ENCODE results near the gene PAPSS1. TPM values are rescaled to one million over a fixed set of nuclear protein-coding genes. Genes with fewer than 3 reads are reported as not detected.

PAPSS1 gene
- total and polyA plus RNA-seq, 9 of the 15 experiments (the other 6 are each of a cell fraction or from before 2014, with no cell fraction given), result 21.1 to 53.9 (median 41.9) TPM

DNA sequence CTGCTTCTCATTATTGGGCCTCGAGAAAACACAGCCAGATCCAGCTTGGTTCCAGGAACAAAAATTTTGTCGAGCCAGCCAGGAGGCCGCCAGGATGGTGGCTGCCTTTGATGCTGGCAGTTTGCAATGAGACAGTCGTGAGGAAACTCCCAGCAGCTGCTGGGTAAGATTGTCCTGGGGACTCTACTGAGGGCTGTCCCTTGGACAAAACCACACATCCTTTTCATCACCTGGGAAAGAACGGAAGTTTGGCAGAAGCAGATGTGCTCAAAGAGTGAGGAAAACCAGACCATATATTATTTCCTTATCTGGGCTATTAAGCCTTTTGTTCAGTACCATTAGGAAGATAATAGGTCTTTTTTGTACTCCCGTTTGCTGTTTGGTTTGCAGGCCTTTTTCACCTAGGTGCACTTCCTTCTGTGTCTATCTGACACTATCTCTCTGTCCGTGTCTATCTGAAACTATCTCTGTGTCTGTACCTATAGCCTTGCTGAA, 13.4 kb upstream of the PAPSS1 start (continued):
- TF ChIP-seq ZBED1 (IDR thresholded peaks at IDR 0.05) (no peak), NFXL1 (CRISPR knock-in tag; IDR thresholded peaks at IDR 0.05) (no peak), RHOXF2B (CRISPR knock-in tag; conservative IDR thresholded peaks at IDR 0.05) (no peak), ZNF165 (CRISPR knock-in tag; IDR thresholded peaks at IDR 0.05; ENCODE audit: borderline replicate concordance) (no peak)
- TF ChIP-seq, protein P1, sequence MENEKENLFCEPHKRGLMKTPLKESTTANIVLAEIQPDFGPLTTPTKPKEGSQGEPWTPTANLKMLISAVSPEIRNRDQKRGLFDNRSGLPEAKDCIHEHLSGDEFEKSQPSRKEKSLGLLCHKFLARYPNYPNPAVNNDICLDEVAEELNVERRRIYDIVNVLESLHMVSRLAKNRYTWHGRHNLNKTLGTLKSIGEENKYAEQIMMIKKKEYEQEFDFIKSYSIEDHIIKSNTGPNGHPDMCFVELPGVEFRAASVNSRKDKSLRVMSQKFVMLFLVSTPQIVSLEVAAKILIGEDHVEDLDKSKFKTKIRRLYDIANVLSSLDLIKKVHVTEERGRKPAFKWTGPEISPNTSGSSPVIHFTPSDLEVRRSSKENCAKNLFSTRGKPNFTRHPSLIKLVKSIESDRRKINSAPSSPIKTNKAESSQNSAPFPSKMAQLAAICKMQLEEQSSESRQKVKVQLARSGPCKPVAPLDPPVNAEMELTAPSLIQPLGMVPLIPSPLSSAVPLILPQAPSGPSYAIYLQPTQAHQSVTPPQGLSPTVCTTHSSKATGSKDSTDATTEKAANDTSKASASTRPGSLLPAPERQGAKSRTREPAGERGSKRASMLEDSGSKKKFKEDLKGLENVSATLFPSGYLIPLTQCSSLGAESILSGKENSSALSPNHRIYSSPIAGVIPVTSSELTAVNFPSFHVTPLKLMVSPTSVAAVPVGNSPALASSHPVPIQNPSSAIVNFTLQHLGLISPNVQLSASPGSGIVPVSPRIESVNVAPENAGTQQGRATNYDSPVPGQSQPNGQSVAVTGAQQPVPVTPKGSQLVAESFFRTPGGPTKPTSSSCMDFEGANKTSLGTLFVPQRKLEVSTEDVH (IDR thresholded peaks at IDR 0.05; ENCODE audit: low read depth, partially characterized antibody), result no peak
- TF ChIP-seq, protein P2, sequence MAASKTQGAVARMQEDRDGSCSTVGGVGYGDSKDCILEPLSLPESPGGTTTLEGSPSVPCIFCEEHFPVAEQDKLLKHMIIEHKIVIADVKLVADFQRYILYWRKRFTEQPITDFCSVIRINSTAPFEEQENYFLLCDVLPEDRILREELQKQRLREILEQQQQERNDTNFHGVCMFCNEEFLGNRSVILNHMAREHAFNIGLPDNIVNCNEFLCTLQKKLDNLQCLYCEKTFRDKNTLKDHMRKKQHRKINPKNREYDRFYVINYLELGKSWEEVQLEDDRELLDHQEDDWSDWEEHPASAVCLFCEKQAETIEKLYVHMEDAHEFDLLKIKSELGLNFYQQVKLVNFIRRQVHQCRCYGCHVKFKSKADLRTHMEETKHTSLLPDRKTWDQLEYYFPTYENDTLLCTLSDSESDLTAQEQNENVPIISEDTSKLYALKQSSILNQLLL (CRISPR knock-in tag; IDR thresholded peaks at IDR 0.05; ENCODE audit: borderline replicate concordance), result no peak
- TF ChIP-seq, protein P3, sequence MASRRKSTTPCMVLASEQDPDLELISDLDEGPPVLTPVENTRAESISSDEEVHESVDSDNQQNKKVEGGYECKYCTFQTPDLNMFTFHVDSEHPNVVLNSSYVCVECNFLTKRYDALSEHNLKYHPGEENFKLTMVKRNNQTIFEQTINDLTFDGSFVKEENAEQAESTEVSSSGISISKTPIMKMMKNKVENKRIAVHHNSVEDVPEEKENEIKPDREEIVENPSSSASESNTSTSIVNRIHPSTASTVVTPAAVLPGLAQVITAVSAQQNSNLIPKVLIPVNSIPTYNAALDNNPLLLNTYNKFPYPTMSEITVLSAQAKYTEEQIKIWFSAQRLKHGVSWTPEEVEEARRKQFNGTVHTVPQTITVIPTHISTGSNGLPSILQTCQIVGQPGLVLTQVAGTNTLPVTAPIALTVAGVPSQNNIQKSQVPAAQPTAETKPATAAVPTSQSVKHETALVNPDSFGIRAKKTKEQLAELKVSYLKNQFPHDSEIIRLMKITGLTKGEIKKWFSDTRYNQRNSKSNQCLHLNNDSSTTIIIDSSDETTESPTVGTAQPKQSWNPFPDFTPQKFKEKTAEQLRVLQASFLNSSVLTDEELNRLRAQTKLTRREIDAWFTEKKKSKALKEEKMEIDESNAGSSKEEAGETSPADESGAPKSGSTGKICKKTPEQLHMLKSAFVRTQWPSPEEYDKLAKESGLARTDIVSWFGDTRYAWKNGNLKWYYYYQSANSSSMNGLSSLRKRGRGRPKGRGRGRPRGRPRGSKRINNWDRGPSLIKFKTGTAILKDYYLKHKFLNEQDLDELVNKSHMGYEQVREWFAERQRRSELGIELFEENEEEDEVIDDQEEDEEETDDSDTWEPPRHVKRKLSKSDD (conservative IDR thresholded peaks at IDR 0.05; ENCODE audit: low read length), result no peak

All from K562 (cell line).